ENCODE measurements around the gene B4GALNT1.
"Not testable (repeated sequence)": the region's sequence is repeated elsewhere in the genome, so short reads cannot be mapped to it uniquely, and the experiment has no call there.

Gene B4GALNT1

DNA sequence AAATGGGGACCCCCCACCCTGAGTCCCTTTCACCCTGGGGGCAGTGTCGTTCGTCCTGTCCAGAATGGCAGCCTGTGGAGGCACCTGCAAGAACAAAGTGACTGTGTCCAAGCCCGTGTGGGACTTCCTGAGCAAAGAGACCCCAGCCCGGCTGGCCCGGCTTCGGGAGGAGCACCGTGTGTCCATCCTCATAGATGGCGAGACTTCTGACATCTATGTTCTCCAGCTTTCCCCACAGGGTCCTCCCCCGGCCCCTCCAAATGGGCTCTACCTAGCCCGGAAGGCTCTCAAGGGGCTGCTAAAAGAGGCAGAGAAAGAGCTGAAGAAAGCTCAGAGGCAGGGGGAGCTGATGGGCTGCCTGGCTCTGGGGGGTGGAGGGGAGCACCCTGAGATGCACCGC lies 26.2 kb downstream of the B4GALNT1 start:
- no peak for DNase-seq

DNA sequence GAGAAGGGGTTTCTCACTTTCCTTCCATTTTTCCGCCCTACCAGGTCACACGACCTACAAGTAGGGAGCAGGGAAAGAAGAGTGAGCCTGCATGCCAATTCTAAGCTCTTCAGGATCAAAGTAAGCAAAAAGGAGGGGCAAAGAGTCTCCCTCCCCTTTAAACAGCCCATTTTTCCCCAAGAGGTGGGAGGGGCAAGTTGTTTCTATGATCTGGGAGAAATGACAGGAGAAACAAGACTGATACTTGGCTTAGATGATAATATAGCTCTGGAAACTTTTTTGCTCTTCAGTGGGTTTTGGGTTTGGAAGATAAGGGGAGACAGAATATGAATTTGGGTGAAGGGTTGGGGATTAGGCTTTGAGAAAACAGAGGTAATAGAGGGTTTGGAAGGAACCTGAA lies 26.6 kb downstream of the B4GALNT1 start:
- DNase-seq, result no peak

DNA sequence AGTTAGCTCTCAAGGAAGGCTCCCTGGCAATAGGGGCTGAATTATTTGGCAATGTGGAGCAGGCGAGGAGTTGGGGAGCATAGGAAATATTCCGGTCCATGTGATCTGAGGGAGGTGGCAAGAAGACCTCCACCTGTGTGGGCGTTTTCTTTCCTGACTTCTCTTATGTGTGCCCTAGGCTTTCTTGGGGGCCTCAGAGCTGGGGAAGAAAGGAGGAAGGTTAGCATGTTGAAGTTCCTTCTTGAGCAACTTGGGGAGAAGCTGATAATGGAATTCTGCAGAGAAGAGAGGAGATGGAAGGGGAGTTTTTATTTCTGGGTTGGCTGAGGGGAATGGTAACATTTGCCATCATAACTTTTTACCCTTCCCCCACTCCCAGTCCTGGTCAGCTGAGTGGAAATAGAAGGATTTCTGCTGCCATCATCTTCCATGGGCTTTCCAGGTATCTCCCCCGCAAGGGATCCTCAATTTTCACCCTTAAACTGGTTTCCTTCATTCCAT lies 27.1 kb downstream of the B4GALNT1 start:
- no peak for DNase-seq

DNA sequence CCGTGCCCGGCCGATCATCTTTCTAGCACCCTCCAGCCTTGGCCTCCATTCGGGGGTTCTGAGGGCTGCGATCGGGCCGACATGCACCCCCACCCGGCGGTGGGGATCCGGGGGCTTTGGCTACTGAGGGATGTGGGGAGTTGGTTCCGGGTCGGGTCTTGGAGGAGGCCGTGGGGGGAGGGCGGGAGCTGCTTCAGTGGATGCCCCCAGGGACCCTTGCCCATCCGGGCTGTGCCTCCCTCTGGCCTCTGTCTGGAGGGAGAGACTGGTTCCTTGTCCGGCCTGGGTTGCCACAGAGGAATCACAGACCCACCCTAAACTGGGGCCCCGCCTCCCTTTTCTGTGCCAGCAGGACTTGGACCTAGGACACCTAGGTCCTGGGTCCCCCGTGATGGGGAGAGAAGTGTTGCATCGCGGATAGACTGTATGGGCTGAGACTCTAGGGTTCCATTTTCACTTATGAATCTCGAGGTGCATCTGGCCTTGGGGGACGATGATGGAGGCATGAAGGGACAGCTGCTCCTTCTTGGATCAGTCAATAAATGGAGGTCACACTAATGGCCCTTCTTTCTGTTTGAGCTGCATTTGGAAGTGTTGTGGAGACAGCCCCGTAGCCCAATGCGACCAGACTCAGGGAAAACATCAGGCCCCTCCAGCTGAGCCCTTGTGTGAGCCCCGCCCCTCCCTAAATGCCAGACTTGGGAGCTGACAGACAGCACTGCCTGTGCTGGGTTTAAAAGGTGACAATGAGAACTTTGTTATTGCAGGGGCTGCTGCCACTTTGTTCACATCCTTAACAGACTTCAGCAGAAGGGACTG lies 27.8 kb downstream of the B4GALNT1 start:
- DNase-seq, result no peak

DNA sequence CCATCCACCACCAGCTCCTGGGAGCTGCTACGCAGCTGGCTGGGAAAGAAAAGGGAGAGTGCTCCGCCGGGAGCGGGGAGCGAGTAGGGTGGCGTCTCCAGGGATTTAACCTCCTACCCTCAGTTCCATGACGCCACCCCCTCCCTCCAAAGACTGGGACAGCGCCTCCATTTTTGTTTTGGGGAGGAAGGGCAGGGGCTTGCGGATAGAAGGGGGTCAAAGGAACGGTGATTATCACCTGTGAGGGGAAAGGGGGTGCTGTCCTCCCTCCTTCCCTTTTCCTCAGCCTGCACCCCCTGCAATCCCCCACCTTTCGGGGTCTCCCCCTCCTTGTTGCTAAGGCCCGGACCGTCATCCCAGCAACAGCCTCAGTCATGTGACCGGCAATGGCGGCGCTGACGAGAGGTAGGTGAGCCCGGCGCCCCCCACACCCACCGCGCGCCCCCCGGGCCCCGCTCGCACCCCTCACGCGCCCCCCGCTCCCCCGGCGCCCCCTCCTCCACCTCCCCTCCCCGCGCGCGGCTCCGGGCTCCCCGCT lies 28.5 kb downstream of the B4GALNT1 start, which contains the start of gene DTX3:
Gene DTX3 (plus strand): TSS at position 371 of the 538 bp plus-strand sequence. CDS start 1,694 bp downstream, outside the sequence.
- DNase-seq, result no peak

DNA sequence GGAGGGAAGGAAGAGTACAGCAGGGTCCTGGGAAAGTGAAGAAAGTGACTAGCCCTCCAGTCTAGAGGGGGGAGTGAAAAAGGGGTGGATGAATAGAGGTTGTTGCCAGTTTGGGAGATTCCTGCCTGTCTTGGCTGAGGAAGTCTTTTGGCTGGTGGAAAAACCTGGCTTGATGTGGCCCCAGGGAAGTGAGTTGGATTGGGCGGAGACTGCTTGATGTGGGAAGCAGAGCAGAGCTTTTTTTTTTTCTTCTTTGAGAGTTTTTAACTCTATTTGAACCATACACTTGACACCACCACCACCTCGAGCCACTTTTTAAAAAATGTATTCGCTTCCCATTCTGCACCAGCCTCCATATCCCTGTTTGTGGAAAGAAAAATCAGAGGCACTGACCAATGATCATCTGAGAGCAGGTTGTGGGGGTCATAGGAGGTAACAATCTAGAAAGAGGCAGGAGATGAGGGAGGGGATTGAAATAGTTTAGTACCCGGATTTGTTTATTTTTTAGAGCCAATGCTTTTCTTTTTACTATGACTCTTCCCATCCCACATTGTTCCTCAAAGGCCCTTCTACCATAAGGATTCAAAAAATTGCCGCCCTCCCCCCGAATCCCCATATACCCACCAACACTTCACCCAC lies 29.1 kb downstream of the B4GALNT1 start:
- DNase-seq, result no peak

DNA sequence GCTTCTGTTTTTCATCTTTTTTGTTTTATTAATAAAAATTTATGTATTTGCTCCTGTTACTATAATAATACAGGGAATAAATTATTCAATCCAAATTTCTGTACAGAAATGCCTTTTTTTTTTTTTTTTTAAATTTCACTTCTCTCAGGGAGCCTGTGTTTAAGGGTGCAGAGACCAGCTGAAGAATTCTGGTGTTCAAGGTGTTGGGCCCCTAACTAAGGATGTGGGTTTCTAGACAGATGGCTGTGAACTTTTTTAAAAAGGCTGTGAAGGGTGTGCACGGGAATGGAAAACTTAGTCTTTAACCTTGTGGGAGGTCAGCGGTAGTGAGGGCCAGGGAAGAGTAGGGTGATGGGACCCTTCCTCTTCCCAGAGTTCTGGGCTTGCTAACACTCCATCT lies 29.7 kb downstream of the B4GALNT1 start:
- DNase-seq, result no peak

DNA sequence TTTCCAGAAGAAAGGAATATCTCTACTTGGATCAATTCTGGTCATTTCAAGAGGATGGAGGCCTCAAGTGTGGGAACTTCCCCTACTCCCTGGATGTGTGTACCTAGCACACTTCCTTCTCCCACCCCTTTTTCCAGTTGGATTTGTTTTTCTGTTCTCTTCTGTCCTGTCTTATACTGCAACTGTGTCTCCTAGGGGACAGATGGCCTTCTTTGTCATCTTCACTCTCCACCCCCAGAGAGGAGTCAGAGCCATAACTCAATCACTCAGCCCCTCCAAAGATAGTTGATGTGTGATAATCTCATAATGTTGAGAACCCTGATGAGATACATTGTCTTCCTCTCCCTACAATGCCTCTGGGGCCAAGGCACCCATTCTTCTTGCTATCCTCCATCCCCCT lies 30.5 kb downstream of the B4GALNT1 start:
- DNase-seq, result no peak

DNA sequence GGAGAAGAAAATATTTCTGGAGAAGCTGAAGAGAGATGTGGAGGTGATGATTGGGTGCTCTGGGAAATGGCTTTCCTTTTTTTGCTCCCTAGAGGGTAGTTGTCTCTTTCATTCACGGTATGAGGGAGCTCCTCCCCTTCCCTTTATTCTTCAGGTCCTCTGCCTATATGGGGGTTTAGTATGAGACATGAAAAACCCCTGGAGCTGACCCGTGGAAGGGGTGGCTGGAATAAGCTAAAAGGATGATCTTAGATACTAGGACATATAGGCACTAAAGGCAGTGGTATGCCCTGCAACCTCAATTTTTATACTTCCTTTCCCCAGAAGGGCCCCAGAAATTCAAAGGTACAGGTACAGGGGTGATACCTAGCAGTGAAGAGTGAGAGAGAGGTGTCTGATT lies 32.6 kb downstream of the B4GALNT1 start:
- DNase-seq, result no peak

DNA sequence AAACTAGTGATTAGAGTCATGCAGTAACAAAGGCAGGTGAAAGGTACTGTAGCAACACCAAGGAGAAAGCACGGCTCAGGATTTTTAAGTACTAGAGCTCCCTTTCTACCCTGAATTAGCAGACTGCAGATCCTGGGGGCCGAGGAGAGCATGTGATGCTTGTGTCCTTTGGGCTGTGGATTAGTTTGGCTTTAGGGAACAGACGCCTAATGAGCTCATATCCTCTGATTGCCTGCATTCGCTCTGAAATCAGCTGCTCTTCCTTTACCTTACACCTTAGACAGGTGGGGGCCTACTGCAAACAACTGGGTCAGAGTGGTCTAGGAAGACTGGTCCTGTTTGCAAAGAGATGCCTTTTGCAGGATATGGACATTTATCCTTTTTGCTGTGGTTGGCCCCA lies 39.8 kb downstream of the B4GALNT1 start:
- no peak for DNase-seq

DNA sequence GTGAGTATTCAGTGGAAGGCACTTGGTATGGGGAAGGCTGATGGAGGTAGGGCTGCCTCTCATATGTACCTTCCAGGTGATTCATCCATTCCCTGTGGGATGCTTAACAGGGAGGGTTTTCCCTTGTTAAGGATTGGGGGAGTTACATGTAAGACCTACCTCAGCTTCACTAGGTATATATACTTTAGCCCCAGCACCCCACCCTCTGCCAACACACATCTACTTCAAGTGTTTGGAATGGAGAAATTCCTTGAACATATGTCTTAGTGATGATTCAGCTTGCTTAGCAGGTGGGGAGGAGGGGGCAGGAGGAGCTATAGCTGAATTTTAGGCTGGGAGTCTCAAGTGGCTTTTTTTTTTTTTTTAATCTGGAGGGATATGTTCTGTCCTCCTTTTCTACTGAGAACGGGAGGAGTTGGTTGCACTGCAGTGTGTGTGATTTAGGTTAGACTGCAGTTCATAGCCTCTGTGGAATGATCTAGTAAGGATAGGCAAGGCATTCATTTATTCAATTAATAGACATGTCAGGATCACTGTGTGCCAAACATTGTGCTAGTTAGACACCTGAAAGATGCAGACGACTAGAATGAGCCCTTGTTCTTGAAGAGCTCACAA lies 40.3 kb downstream of the B4GALNT1 start:
- DNase-seq, result no peak

DNA sequence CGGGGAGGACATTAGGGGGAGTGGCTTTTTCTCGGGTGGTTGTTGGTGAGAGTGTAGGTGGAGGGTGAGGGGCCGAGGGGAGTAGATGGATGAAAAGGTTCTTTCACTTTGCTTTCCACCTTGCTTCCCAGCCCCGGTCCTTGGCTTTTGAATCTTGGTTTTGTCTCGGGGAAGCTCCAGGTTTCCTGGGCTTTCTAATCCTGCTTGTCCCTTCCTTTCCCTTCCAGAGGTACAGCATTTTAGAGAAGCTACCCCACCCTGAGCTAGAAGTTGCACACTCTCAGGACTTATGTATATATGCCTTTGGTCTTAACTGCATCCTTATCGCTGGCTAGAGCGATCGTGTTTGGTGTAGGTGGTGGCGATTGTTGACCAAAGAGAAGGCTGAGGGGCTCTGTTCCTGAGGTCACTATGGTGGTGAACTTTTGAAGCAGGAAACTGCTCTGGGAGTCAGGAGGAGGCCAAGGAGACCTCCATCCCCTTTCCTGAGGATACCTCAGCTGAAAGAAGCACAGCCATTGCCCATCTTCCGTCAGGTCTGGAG lies 41.1 kb downstream of the B4GALNT1 start:
- no peak for DNase-seq

DNA sequence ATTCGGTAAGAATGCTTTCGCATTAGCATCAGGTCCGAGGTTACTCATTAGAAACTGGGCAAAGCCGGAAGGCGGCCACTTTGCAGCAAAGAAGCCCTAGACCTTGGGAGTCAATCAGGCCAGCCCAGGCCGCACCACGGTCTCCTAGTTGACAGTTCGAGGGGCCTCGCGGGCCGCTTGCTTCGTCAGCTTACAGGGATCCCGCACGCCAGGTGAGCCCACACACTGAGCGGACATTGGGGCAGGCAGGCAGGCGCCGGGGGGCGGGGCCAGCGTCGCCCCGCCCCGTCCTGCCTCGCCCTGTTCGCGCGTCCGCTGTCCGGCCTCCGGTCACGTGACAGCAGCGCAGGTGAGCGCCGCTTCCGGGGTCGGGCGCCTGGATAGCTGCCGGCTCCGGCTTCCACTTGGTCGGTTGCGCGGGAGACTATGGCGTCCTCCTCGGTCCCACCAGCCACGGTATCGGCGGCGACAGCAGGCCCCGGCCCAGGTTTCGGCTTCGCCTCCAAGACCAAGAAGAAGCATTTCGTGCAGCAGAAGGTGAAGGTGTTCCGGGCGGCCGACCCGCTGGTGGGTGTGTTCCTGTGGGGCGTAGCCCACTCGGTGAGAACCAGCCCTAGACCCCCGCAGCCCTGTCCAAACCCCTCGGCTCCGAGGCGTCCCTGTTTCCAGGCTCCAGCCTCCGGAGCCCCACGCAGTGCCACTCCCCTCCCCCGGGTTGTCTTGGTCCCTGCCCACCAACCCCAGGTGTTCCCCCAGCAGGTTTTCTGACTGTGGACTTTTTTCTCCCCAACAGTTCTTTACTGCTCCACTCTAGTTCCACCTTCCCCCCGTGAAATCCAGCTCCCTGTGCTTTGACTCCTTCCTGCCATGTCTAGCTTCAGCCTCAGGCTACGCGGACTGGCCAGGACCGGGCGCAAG lies 41.9 kb downstream of the B4GALNT1 start, which contains the start of gene PIP4K2C:
Gene PIP4K2C (plus strand): TSS at position 329 of the 918 bp plus-strand sequence. CDS start 98 bp downstream, at position 427.
- no peak for DNase-seq

DNA sequence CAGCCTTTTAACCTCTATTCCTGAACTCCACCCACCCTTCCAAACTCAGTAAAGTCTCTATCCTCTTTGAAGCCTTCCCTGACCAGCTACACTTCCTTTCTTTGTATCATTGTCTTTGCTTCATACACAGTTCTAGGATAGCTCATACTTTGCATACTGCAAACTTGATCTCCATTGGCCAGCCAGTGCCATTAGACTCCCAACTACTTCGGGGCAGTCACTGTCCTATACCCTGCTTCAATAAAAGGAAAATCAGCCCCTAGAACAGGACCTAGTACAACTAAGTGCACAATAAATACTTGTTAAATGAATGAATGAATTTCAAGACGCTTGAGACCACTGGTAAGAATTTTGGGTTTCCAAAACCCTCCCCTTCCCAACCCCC lies 42.5 kb downstream of the B4GALNT1 start:
- no peak for DNase-seq

DNA sequence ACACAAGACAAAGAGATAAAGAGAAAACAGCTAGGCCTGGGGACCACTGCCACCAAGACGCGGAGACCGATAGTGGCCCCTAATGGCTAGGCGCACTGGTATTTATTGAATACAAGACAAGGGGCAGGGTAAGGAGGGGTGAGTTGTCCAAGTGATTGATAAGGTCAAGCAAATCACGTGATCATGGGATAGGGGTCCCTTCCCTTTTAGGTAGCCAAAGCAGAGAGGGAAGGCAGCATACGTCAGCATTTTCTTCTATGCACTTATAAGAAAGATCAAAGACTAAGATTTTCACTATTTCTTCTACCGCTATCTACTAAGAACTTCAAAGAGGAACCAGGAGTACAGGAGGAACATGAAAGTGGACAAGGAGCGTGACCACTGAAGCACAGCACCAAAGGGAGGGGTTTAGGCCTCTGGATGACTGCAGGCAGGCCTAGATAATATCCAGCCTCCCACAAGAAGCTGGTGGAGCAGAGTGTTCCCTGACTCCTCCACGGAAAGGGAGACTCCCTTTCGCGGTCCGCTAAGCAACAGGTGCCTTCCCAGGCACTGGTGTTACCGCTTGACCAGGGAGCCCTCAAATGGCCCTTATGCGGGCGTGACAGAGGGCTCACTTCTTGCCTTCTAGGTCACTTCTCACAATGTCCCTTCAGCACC lies 43.9 kb downstream of the B4GALNT1 start:
- DNase-seq, result not testable (repeated sequence)

DNA sequence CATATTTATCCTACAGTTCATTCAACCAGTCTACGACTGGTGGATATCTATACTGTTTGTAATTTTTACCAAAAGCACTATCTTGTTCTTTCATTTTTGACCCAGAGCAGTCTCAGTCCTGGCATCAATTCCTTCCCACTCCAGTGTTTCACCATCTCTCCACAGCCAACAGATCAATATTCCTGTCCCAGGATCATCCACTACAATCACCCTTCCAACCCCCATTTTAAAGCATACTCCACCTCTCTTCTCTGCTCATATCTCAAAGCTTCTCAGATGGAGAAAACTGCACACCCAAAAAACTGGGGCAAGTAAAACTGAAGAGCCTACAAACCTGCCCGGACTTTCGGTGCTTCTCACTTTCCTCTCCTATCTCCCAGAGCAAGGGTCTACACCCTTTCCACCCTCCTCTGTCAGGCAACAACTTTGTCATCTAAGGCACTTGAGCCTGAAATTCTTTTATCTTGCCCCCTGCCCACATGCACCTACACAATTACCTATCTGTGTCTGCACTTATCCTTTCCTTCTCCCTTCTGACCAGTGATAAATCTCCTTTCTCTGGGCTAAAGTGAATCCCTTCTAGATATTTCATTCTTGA lies 46.1 kb downstream of the B4GALNT1 start:
- no peak for DNase-seq

DNA sequence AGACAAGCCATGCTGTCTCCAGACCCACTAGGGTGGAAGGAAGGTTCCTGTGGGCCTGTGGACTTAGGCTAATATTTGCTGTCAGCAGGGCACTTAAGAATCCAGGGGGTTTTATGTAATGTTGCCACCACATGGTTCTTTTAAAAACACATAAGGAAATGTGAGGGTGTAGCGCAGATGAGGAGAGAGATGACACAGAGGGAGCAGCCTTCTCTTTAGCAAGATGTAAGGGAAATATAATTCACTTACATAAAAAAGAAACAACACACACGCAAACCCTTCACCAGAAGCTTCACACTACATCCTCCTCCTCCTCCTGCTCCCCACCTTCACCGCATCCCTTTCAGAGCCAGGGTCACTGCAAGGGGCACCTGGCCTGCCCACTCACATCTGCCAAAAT lies 46.9 kb downstream of the B4GALNT1 start:
- DNase-seq, result no peak

DNA sequence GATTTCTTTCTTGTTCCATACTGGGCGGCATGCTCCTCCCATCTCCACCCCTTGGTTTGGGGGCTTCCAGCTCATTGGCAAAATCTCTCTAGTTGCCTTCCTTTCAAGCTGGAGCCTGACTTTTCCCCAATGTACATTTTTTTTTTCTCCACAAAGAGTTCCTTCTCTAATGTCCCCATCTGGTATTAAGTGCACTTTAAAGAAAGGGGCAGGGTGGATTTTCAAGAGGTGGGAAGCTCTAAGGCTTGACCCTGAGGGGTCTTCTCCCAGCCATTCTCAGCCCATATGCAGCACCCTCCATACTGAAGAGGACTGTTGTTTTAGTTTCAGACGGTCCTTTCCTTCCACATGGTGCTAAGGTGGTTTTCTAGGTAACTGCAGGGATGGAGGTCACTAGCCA lies 47.8 kb downstream of the B4GALNT1 start:
- DNase-seq, result no peak

DNA sequence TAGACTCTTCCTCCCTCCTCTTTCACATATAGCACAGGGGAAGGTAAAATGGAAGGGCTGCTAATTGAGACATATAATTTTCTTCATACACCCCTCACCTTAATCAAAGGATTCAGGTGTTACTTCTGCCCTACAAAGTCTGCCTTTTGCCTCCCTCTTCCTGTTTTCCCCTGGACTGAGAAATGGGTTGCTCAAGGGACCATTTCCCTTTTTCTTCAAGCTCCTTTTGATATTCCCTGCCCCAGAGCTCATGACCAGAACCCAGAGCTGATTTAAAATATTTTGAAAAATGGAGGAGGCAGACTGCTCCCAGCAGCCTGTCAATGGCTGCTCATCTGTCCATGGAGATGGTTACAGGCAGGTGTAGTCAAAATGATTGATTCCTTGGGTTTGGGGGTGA lies 48.3 kb downstream of the B4GALNT1 start:
- no peak for DNase-seq

DNA sequence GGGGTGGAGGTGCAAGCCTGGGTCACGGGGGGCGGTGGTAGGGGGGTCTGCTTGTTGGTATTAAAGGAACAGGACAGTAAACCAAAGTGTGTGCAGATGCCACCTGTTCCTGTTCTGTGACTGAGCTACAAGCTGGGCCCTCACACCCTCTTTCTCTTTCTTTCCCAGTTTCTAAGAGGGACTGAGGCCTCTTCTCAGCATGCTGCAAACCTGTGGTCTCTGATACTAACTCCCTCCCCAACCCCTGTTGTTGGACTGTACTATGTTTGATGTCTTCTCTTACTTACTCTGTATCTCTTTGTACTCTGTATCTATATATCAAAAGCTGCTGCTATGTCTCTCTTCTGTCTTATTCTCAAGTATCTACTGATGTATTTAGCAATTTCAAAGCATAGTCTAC lies 49.0 kb downstream of the B4GALNT1 start:
- no peak for DNase-seq

All from NCI-H1694 treated with DMSO at 0.1 percent for 48 hours (cell line).